BJ (cell line): ENCODE data around the gene RALGAPA2. TPM values are rescaled to one million over a fixed set of nuclear protein-coding genes. Genes with fewer than 3 reads are reported as not detected.

Source experiments
- CTCF ChIA-PET: fragments of 350-600 bp; formaldehyde crosslinking; extraction: SDS; loops from one replicate; lab custom pipeline; 2021; ENCODE audit warnings: antibody characterized with exemption, inconsistent platforms; lab: Yijun Ruan, JAX
- POLR2A ChIA-PET: fragments of 300-600 bp; sonication (Branson Sonifier 250); formaldehyde crosslinking; extraction: SDS; loops from one replicate; lab custom pipeline; 2021; ENCODE audit warnings: antibody characterized with exemption; lab: Charles Lee
- DNase-seq: peaks from one replicate; pipeline ENCODE4 v3.0.0-alpha.2; 2011; ENCODE audit warnings: low read depth
- H3K27me3 ChIP-seq: 2 replicates; pipeline ENCODE4 v1.6.0; 2011; ENCODE audit warnings: low read length; ENCODE audit not compliant: control insufficient read depth, insufficient read depth
- H3K36me3 ChIP-seq: 2 replicates; pipeline ENCODE4 v1.5.1; 2011; ENCODE audit warnings: low read length; ENCODE audit not compliant: control insufficient read depth, insufficient read depth
- H3K4me3 ChIP-seq: 2 replicates; pipeline ENCODE4 v1.5.1; 2011; ENCODE audit warnings: low read depth, mild to moderate bottlenecking, control low read depth, low read length
- polyA plus RNA-seq: library from polyadenylated mRNA; depleted of rRNA; stranded (reverse); fragments of >200 nt; gene quantifications from 2 replicates; pipeline ENCODE4 v1.2.3, GENCODE V29; 2011
- TF ChIP-seq, protein P1 (sequence below): IDR thresholded peaks from 2 replicates; pipeline ENCODE4 v1.5.1; 2011; ENCODE audit warnings: low read depth, mild to moderate bottlenecking, control low read depth, inconsistent platforms, low read length, moderate library complexity; ENCODE audit not compliant: insufficient read depth

The RALGAPA2 gene
- polyA plus RNA-seq, 1 experiment: 1.4 TPM

DNA sequence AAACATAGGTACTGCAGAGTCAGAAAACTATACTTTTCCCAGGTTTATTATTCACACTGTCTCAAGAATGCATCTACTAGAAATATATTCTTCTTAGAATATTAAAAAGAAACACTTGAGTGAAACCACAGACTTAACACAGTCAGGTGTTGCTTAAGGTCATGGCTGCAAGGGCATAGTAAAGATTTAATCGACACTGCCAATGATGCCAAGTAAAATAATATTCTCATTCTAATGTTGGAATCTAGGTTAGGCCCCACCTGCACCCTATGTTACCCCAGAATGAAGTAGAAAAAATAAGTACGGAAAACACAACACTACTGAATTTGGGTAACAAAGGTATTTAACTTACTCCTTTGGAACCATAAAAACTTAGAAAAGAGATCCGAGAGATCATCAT, 155.0 kb downstream of the RALGAPA2 start:
- POLR2A ChIA-PET: no interaction called here
- no peak for DNase-seq
- Histone ChIP-seq H3K27me3 (no peaks in the 10 kb centered on the region), H3K36me3 (no peaks in the 10 kb centered on the region), H3K4me3 (no peak overlapping the region)
- TF ChIP-seq, protein P1, sequence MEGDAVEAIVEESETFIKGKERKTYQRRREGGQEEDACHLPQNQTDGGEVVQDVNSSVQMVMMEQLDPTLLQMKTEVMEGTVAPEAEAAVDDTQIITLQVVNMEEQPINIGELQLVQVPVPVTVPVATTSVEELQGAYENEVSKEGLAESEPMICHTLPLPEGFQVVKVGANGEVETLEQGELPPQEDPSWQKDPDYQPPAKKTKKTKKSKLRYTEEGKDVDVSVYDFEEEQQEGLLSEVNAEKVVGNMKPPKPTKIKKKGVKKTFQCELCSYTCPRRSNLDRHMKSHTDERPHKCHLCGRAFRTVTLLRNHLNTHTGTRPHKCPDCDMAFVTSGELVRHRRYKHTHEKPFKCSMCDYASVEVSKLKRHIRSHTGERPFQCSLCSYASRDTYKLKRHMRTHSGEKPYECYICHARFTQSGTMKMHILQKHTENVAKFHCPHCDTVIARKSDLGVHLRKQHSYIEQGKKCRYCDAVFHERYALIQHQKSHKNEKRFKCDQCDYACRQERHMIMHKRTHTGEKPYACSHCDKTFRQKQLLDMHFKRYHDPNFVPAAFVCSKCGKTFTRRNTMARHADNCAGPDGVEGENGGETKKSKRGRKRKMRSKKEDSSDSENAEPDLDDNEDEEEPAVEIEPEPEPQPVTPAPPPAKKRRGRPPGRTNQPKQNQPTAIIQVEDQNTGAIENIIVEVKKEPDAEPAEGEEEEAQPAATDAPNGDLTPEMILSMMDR: no peak
- CTCF ChIA-PET: no interaction called here

DNA sequence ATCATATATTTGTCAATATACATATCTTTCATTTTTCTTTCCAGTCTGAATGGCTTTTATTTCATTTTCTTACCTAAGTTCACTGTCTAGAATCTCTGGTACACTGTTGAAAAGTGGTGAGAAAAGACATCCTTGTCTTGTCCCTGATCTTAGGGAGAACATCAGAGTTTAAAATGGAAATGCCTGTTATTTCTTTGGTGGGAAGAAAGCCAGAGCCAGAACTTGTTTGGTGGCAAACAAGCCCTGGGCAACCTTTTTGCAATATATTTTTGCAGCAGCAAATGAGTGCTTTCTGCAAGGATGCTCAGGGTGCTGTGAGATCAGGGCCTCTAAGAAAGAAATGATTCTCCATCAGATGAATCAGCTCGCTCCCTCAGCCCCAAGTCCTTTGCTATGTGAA, 156.6 kb downstream of the RALGAPA2 start:
- TF ChIP-seq, protein P1: no peak
- ChIA-PET POLR2A (no interaction called here), CTCF (no interaction called here)
- DNase-seq: no peak
- no peaks in the 10 kb centered on the region for H3K27me3 ChIP-seq
- no peaks in the 10 kb centered on the region for H3K36me3 ChIP-seq
- H3K4me3 ChIP-seq: no peak overlapping the region

DNA sequence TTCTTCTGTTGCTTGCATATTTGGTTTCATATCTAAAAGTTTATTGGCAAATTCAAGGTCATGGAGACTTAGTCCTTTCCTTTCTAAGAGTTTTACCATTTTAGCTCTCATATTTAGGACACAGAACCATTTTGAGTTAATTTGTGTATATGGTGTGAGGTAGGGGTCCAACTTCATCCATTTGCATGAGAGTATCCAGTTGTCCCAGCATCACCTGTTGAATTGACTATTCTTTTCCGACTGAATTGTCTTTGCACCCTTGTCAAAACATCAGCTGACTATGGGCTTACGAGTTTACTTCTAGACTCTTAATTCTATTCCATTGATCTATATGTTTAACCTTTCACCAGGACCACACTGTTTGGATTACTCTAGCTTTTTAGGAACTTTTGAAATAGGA, 157.5 kb downstream of the RALGAPA2 start:
- POLR2A ChIA-PET: no interaction called here
- Histone ChIP-seq H3K4me3 (no peak overlapping the region), H3K27me3 (no peaks in the 10 kb centered on the region), H3K36me3 (no peaks in the 10 kb centered on the region)
- CTCF ChIA-PET: no interaction called here
- TF ChIP-seq, protein P1: no peak
- DNase-seq: no peak

DNA sequence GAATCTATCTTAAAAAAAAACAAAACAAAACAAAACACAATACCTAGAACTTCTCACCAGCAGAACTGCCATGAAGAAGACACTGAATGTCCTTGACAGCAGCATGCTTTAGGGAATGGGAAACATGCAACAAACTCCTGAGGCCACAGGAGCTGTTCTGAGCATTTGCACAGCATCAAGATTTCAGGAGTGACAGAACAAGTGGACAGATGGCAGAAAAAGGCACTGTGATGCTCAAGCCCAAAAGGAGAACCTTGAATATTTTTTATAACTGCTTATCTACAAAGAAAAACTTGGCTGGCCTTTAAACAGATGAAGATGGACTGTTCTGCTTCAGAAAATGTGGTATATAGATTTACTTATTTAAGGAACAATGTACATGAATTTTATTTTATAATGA, 158.9 kb downstream of the RALGAPA2 start:
- DNase-seq: no peak
- POLR2A ChIA-PET: no interaction called here
- Histone ChIP-seq H3K27me3 (no peaks in the 10 kb centered on the region), H3K4me3 (no peak overlapping the region), H3K36me3 (no peaks in the 10 kb centered on the region)
- CTCF ChIA-PET: no interaction called here
- TF ChIP-seq, protein P1: no peak

DNA sequence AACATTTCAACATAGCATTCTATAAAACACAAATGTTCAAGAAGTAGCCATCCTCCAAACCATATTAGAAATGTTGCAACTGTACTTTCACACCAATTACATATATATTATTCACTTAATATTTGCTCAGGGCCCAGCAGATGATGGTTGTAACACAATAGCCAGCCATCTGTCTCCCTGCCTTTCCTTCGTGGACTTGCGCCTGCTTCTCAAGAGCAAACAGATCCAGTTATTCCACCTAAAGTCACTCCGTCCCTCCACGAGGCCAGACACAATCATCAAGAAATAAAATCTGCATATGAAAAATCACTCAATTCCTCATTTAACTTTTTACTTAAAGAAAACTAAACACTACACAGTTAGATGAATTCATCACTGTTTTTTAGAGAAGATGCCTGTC, 160.4 kb downstream of the RALGAPA2 start:
- TF ChIP-seq, protein P1: no peak
- DNase-seq: no peak
- ChIA-PET CTCF (no interaction called here), POLR2A (no interaction called here)
- H3K4me3 ChIP-seq: no peak overlapping the region
- no peaks in the 10 kb centered on the region for H3K36me3 ChIP-seq
- H3K27me3 ChIP-seq: no peaks in the 10 kb centered on the region
